Occipital lobe (tissue), 2 donors: Measurements from ENCODE around the gene SOD3. TPM values are rescaled to one million over a fixed set of nuclear protein-coding genes. Genes with fewer than 3 reads are reported as not detected.

Experiments used
- DNase-seq: peaks from one replicate; lab custom pipeline; 2025; lab: John Stamatoyannopoulos, UW
- total RNA-seq: library from RNA; depleted of rRNA; stranded (reverse); fragments of >200 nt; gene quantifications from one replicate; pipeline ENCODE4 v1.2.3, GENCODE V29; 2014

The SOD3 gene
- total RNA-seq, 1 donor from 2014 or later: not detected

GRCh38 chr4:24801136-24801855 is 5.9 kb downstream of the SOD3 start:
- no peak for DNase-seq

- no peak for DNase-seq
Measured at GRCh38 chr4:24802648-24803047, 7.3 kb downstream of the SOD3 start.

- no peak for DNase-seq
Measured at GRCh38 chr4:24805067-24805466, 9.7 kb downstream of the SOD3 start.

- no peak for DNase-seq
Measured at GRCh38 chr4:24805566-24805965, 10.2 kb downstream of the SOD3 start.

- DNase-seq: no peak
Measured at GRCh38 chr4:24806206-24806990, 11.0 kb downstream of the SOD3 start.

- DNase-seq: no peak
Measured at GRCh38 chr4:24807611-24808010, 12.2 kb downstream of the SOD3 start.

GRCh38 chr4:24808261-24808660 is 12.9 kb downstream of the SOD3 start:
- DNase-seq: no peak

- DNase-seq: no peak
Measured at GRCh38 chr4:24808955-24809354, 13.6 kb downstream of the SOD3 start.

- no peak for DNase-seq
Measured at GRCh38 chr4:24809376-24809775, 14.0 kb downstream of the SOD3 start.

- no peak for DNase-seq
Measured at GRCh38 chr4:24809815-24810405, 14.5 kb downstream of the SOD3 start.

- no peak for DNase-seq
Measured at GRCh38 chr4:24810871-24811631, 15.7 kb downstream of the SOD3 start.

- no peak for DNase-seq
Measured at GRCh38 chr4:24813732-24814131, 18.4 kb downstream of the SOD3 start.

- no peak for DNase-seq
Measured at GRCh38 chr4:24816797-24817196, 21.4 kb downstream of the SOD3 start.

GRCh38 chr4:24820541-24820940 is 25.2 kb downstream of the SOD3 start:
- DNase-seq: no peak

- DNase-seq: no peak
Measured at GRCh38 chr4:24824720-24825119, 29.3 kb downstream of the SOD3 start.

GRCh38 chr4:24831637-24832036 is 36.3 kb downstream of the SOD3 start:
- no peak for DNase-seq

- no peak for DNase-seq
Measured at GRCh38 chr4:24835696-24836095, 40.3 kb downstream of the SOD3 start.

GRCh38 chr4:24836661-24837242 is 41.4 kb downstream of the SOD3 start:
- no peak for DNase-seq

- DNase-seq: no peak
Measured at GRCh38 chr4:24837336-24837735, 42.0 kb downstream of the SOD3 start.

- DNase-seq: no peak
Measured at GRCh38 chr4:24837781-24838180, 42.4 kb downstream of the SOD3 start.

- no peak for DNase-seq
Measured at GRCh38 chr4:24840362-24840761, 45.0 kb downstream of the SOD3 start.
